ENCODE measurements around the gene CACNA1G. TPM values are rescaled to one million over a fixed set of nuclear protein-coding genes. Genes with fewer than 3 reads are reported as not detected.
A peak's percentile ranks its signal among the peaks of the same experiment; 100 is the strongest.

The CACNA1G gene
- total RNA-seq, 1 donor from 2014 or later = 0.27 TPM

DNA sequence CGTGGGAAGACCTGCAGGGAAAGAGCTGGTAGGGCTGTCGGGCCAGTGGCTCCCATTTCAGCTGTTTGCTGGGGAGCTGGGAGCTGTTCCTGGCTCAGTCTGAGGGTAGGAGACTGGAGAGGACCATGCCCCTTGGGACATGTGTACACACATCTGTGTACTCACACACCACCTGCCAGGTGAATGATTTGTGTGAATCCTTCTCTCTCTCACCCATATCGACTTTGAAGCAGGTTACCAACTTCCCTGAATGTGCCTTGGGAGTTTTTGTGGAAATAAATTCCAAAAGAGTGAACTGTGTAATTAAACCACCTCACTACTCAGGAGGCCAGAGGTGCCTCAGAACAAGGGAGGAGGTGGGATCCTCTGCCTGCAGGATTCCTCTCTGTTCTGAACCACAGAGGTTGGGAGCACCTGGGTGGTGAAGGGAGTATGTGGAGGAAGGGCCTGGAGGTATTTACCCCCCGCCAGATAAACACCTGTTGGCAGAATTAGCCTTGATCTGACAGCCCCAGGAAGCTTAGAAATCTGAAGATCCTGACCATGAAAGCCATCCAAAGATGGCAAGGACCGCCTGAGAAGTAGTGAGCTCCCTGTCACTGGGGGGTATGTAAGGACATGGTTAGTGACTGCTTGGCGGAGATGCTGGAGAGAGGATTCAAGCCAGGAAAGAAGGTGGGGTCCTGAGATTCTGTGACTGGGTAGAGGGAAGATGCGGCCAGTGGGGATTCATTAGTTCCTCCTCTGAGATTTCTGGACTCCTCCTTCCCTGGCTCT, 77.5 kb downstream of the CACNA1G start:
- H3K9me3 Mint-ChIP-seq (ENCODE audit: unreplicated experiment) = peaks cover 2% of the 10 kb centered on the region
- H3K27ac Mint-ChIP-seq (ENCODE audit: unreplicated experiment) = peak overlapping the region; percentile 59
- H3K79me2 ChIP-seq (ENCODE audit: insufficient read depth, low read length) = peaks cover 9% of the 10 kb centered on the region
- H3K27me3 Mint-ChIP-seq (ENCODE audit: low read depth, unreplicated experiment) = peaks cover 26% of the 10 kb centered on the region
- no peak overlapping the region for H3K9ac ChIP-seq (ENCODE audit: low read length)
- H3K36me3 Mint-ChIP-seq (ENCODE audit: low read depth, unreplicated experiment) = no peaks in the 10 kb centered on the region
- DNase-seq (ENCODE audit: low read depth) (no peak), FAIRE-seq (no peak)
- peaks cover 30% of the 10 kb centered on the region for H3K4me1 Mint-ChIP-seq (ENCODE audit: low read depth, unreplicated experiment)
- no peaks in the 10 kb centered on the region for H4K20me1 ChIP-seq (ENCODE audit: insufficient read depth, low read length)
- peak overlapping the region; percentile 82 for H3K4me2 ChIP-seq (ENCODE audit: low read length)
- no peaks in the 10 kb centered on the region for H3K9me3 ChIP-seq (ENCODE audit: insufficient read depth, low read depth, low read length)
- peak overlapping the region; percentile 62 for H3K4me3 Mint-ChIP-seq (ENCODE audit: unreplicated experiment)
- peak overlapping the region; percentile 77 for H3K27ac ChIP-seq (ENCODE audit: low read depth, low read length)
- H2AFZ ChIP-seq (ENCODE audit: low read depth, low read length) = no peak overlapping the region
- H3K36me3 ChIP-seq (ENCODE audit: insufficient read depth, low read length) = no peaks in the 10 kb centered on the region
- H3K4me1 ChIP-seq (ENCODE audit: insufficient read depth, low read length) = peaks cover 41% of the 10 kb centered on the region
- H3K4me3 ChIP-seq (ENCODE audit: insufficient read depth, low read depth, low read length) = peak overlapping the region; percentile 13
- TF ChIP-seq EZH2 (IDR thresholded peaks at IDR 0.05; ENCODE audit: insufficient read depth, low read length) = no peak
- TF ChIP-seq, protein P1, sequence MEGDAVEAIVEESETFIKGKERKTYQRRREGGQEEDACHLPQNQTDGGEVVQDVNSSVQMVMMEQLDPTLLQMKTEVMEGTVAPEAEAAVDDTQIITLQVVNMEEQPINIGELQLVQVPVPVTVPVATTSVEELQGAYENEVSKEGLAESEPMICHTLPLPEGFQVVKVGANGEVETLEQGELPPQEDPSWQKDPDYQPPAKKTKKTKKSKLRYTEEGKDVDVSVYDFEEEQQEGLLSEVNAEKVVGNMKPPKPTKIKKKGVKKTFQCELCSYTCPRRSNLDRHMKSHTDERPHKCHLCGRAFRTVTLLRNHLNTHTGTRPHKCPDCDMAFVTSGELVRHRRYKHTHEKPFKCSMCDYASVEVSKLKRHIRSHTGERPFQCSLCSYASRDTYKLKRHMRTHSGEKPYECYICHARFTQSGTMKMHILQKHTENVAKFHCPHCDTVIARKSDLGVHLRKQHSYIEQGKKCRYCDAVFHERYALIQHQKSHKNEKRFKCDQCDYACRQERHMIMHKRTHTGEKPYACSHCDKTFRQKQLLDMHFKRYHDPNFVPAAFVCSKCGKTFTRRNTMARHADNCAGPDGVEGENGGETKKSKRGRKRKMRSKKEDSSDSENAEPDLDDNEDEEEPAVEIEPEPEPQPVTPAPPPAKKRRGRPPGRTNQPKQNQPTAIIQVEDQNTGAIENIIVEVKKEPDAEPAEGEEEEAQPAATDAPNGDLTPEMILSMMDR (IDR thresholded peaks at IDR 0.05; ENCODE audit: insufficient read depth, low read depth, low read length) = no peak
- peaks cover 7% of the 10 kb centered on the region for H3K27me3 ChIP-seq (ENCODE audit: insufficient read depth, low read length)

DNA sequence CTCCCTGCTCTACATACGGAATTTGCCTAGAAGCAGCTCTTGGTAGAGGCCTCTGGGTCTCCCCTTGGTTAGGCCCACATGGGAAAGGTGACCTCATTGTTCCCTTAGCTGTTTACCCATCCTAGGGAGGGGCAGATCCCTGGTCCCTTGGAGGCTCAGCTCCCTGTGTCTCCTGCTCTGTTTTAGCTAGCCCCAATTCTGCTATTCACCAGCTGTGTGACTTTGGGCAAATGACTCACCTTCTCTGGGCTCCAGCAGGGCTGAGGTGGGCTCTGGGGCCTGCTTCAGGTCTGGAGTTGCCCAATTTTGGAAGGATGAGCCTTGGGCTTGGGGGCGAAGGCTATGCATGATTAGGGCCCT, 78.1 kb downstream of the CACNA1G start:
- TF ChIP-seq, protein P1 (IDR thresholded peaks at IDR 0.05; ENCODE audit: insufficient read depth, low read depth, low read length) = no peak
- no peak for TF ChIP-seq EZH2 (IDR thresholded peaks at IDR 0.05; ENCODE audit: insufficient read depth, low read length)
- Histone ChIP-seq H3K27me3 (ENCODE audit: insufficient read depth, low read length) (peaks cover 6% of the 10 kb centered on the region), H4K20me1 (ENCODE audit: insufficient read depth, low read length) (no peaks in the 10 kb centered on the region), H3K79me2 (ENCODE audit: insufficient read depth, low read length) (peaks cover 9% of the 10 kb centered on the region), H3K36me3 (ENCODE audit: insufficient read depth, low read length) (no peaks in the 10 kb centered on the region), H3K4me2 (ENCODE audit: low read length) (peak overlapping the region; percentile 82), H2AFZ (ENCODE audit: low read depth, low read length) (no peak overlapping the region), H3K27ac (ENCODE audit: low read depth, low read length) (peak overlapping the region; percentile 77), H3K9ac (ENCODE audit: low read length) (no peak overlapping the region), H3K9me3 (ENCODE audit: insufficient read depth, low read depth, low read length) (no peaks in the 10 kb centered on the region), H3K4me1 (ENCODE audit: insufficient read depth, low read length) (peaks cover 41% of the 10 kb centered on the region), H3K4me3 (ENCODE audit: insufficient read depth, low read depth, low read length) (peak overlapping the region; percentile 13)
- Mint-ChIP-seq H3K27ac (ENCODE audit: unreplicated experiment) (peak overlapping the region; percentile 62), H3K9me3 (ENCODE audit: unreplicated experiment) (peaks cover 2% of the 10 kb centered on the region), H3K4me1 (ENCODE audit: low read depth, unreplicated experiment) (peaks cover 30% of the 10 kb centered on the region), H3K27me3 (ENCODE audit: low read depth, unreplicated experiment) (peaks cover 21% of the 10 kb centered on the region), H3K4me3 (ENCODE audit: unreplicated experiment) (peak overlapping the region; percentile 35), H3K36me3 (ENCODE audit: low read depth, unreplicated experiment) (no peaks in the 10 kb centered on the region)
- DNase-seq (ENCODE audit: low read depth) = no peak
- FAIRE-seq = no peak
